H9 (cell line): ENCODE measurements around the gene PTRH1. TPM values are rescaled to one million over a fixed set of nuclear protein-coding genes. Genes with fewer than 3 reads are reported as not detected.

Source experiments
- DNase-seq: peaks from one replicate; pipeline ENCODE4 v3.0.0-alpha.2; 2017
- H2AFZ ChIP-seq: one replicate; pipeline ENCODE4 v1.6.1; 2013; ENCODE audit warnings: mild to moderate bottlenecking, low read length, control low read depth, moderate library complexity
- H2AK5ac ChIP-seq: 2 replicates; pipeline ENCODE4 v1.6.1; 2013; ENCODE audit warnings: low read length, control low read depth, mixed read lengths; ENCODE audit not compliant: insufficient read length
- H2BK120ac ChIP-seq: one replicate; pipeline ENCODE4 v1.6.1; 2013; ENCODE audit warnings: low read depth, mild to moderate bottlenecking, low read length, control low read depth, inconsistent platforms; ENCODE audit not compliant: poor library complexity, severe bottlenecking
- H2BK12ac ChIP-seq: 2 replicates; pipeline ENCODE4 v1.6.1; 2013; ENCODE audit warnings: low read length, control low read depth, mixed read lengths, low read depth; ENCODE audit not compliant: insufficient read length
- H2BK15ac ChIP-seq: 2 replicates; pipeline ENCODE4 v1.6.1; 2013; ENCODE audit warnings: low read depth, low read length, control low read depth
- H2BK20ac ChIP-seq: one replicate; pipeline ENCODE4 v1.6.1; 2013; ENCODE audit warnings: low read depth, mild to moderate bottlenecking, low read length, control low read depth, inconsistent platforms; ENCODE audit not compliant: poor library complexity, severe bottlenecking
- H2BK5ac ChIP-seq: 2 replicates; pipeline ENCODE4 v1.6.1; 2013; ENCODE audit warnings: low read length, control low read depth, mixed read lengths; ENCODE audit not compliant: insufficient read length
- H3K14ac ChIP-seq: 2 replicates; pipeline ENCODE4 v1.6.1; 2013; ENCODE audit warnings: low read length, control low read depth; ENCODE audit not compliant: insufficient read depth
- H3K18ac ChIP-seq: 2 replicates; pipeline ENCODE4 v1.6.1; 2013; ENCODE audit warnings: low read depth, mild to moderate bottlenecking, mixed read lengths, low read length, control low read depth; ENCODE audit not compliant: insufficient read length
- H3K23ac ChIP-seq: 2 replicates; pipeline ENCODE4 v1.6.1; 2013; ENCODE audit warnings: low read length, control low read depth, mixed read lengths, low read depth; ENCODE audit not compliant: insufficient read length
- H3K23me2 ChIP-seq: 2 replicates; pipeline ENCODE4 v1.6.1; 2013; ENCODE audit warnings: low read depth, mild to moderate bottlenecking, mixed read lengths, low read length, control low read depth; ENCODE audit not compliant: insufficient read length, poor library complexity, severe bottlenecking
- H3K27ac ChIP-seq: 2 replicates; pipeline ENCODE4 v1.5.1; 2013; ENCODE audit warnings: low read length, control low read depth, mixed read lengths, low read depth; ENCODE audit not compliant: insufficient read length
- H3K27me3 ChIP-seq: 2 replicates; pipeline ENCODE4 v1.6.1; 2013; ENCODE audit warnings: low read length, control low read depth, inconsistent platforms; ENCODE audit not compliant: insufficient read depth
- H3K4ac ChIP-seq: 2 replicates; pipeline ENCODE4 v1.6.1; 2013; ENCODE audit warnings: low read depth, mild to moderate bottlenecking, control low read depth, inconsistent platforms, low read length, moderate library complexity
- H3K4me1 ChIP-seq: 2 replicates; pipeline ENCODE4 v1.6.1; 2013; ENCODE audit warnings: low read length, control low read depth, inconsistent platforms; ENCODE audit not compliant: insufficient read depth
- H3K4me2 ChIP-seq: 2 replicates; pipeline ENCODE4 v1.6.1; 2013; ENCODE audit warnings: low read length, control low read depth, mixed read lengths; ENCODE audit not compliant: insufficient read length, insufficient read depth
- H3K56ac ChIP-seq: 2 replicates; pipeline ENCODE4 v1.6.1; 2013; ENCODE audit warnings: low read depth, mild to moderate bottlenecking, mixed read lengths, low read length, control low read depth; ENCODE audit not compliant: insufficient read length
- H3K79me1 ChIP-seq: 2 replicates; pipeline ENCODE4 v1.6.1; 2013; ENCODE audit warnings: low read depth, mild to moderate bottlenecking, moderate library complexity, low read length, control low read depth, inconsistent platforms; ENCODE audit not compliant: insufficient read depth, poor library complexity, severe bottlenecking
- H3K79me2 ChIP-seq: 2 replicates; pipeline ENCODE4 v1.6.1; 2013; ENCODE audit warnings: low read length, control low read depth, inconsistent platforms; ENCODE audit not compliant: insufficient read depth
- H3K9ac ChIP-seq: 2 replicates; pipeline ENCODE4 v1.6.1; 2013; ENCODE audit warnings: low read length, control low read depth, mixed read lengths; ENCODE audit not compliant: insufficient read length; ENCODE audit errors: extremely low read depth
- H3K9me3 ChIP-seq: one replicate; pipeline ENCODE4 v1.6.1; 2013; ENCODE audit warnings: low read depth, low read length, inconsistent platforms; ENCODE audit not compliant: control insufficient read depth
- H3T11ph ChIP-seq: one replicate; pipeline ENCODE4 v1.6.1; 2013; ENCODE audit warnings: mild to moderate bottlenecking, low read length, control low read depth, inconsistent platforms
- H4K20me1 ChIP-seq: one replicate; pipeline ENCODE4 v1.6.1; 2013; ENCODE audit not compliant: control insufficient read depth, insufficient read length, insufficient read depth
- H4K5ac ChIP-seq: 2 replicates; pipeline ENCODE4 v1.6.1; 2013; ENCODE audit warnings: low read depth, mild to moderate bottlenecking, mixed read lengths, low read length, control low read depth; ENCODE audit not compliant: insufficient read length
- H4K8ac ChIP-seq: replicated peaks from 2 replicates; pipeline ENCODE4 v1.6.1; 2013; ENCODE audit warnings: low read length, control low read depth, mixed read lengths, low read depth; ENCODE audit not compliant: insufficient read length
- H4K91ac ChIP-seq: 2 replicates; pipeline ENCODE4 v1.6.1; 2013; ENCODE audit warnings: low read depth, mild to moderate bottlenecking, moderate library complexity, mixed read lengths, low read length, control low read depth; ENCODE audit not compliant: insufficient read length
- H3K27ac Mint-ChIP-seq, 3 experiments: 2 replicates in 2 of 3; 3 replicates in 1 of 3; pipeline ENCODE4 v1.8.0; 2020 to 2021; ENCODE audit warnings: mixed read lengths in 3 of 3, mild to moderate bottlenecking in 1 of 3, moderate library complexity in 1 of 3
- H3K27me3 Mint-ChIP-seq: 2 replicates; pipeline ENCODE4 v1.8.0; 2021; ENCODE audit warnings: low read depth, mild to moderate bottlenecking, moderate library complexity, mixed read lengths
- H3K36me3 Mint-ChIP-seq, 3 experiments: 2 replicates in 2 of 3; 3 replicates in 1 of 3; pipeline ENCODE4 v1.8.0; 2020 to 2021; ENCODE audit warnings: low read depth in 3 of 3, mixed read lengths in 3 of 3; ENCODE audit not compliant: insufficient read depth in 1 of 3
- H3K4me1 Mint-ChIP-seq, 2 experiments: 2 replicates each; pipeline ENCODE4 v1.8.0; 2020; ENCODE audit warnings: mixed read lengths in 2 of 2
- H3K4me3 Mint-ChIP-seq, 2 experiments: 2 replicates in 1 of 2; 3 replicates in 1 of 2; pipeline ENCODE4 v1.8.0; 2020 to 2021; ENCODE audit warnings: mild to moderate bottlenecking in 2 of 2, mixed read lengths in 2 of 2, moderate library complexity in 1 of 2
- H3K9me3 Mint-ChIP-seq, 2 experiments: 2 replicates in 1 of 2; 3 replicates in 1 of 2; pipeline ENCODE4 v1.8.0; 2020; ENCODE audit warnings: mild to moderate bottlenecking in 2 of 2, mixed read lengths in 2 of 2, moderate library complexity in 1 of 2
- WGBS: extraction: QIAGEN DNeasy Blood & Tissue Kit; methylation state at CpG from one replicate; pipeline ENCODE4 v1.1.7; 2013; ENCODE audit warnings: missing lambda C conversion rate, low lambda C conversion rate, mixed read lengths; ENCODE audit not compliant: insufficient read length; ENCODE audit errors: extremely low coverage; 5-methylcytosine and 5-hydroxymethylcytosine counted together
- total RNA-seq: library from RNA; stranded (reverse); gene quantifications from 2 replicates; pipeline ENCODE4 v1.2.1, GENCODE V29; 2021
- TF ChIP-seq, protein P1 (sequence below): fragments of 200-600 bp; sonication (generic); conservative IDR thresholded peaks from 3 replicates; pipeline ENCODE4 v1.8.0; 2021; ENCODE audit warnings: antibody characterized with exemption, mild to moderate bottlenecking

Gene PTRH1
- total RNA-seq, 1 experiment from 2014 or later = 10.9 TPM

DNA sequence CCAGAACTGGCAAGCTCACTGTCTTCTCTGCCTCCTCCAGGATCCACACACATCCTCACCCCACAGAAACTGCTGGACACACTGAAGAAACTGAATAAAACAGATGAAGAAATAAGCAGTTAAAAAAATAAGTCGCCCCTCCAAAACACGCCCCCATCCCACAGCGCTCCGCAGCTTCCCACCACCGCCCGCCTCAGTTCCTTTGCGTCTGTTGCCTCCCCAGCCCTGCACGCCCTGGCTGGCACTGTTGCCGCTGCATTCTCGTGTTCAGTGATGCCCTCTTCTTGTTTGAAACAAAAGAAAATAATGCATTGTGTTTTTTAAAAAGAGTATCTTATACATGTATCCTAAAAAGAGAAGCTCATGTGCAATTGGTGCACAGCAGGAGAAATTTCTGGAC is 24.7 kb downstream of the PTRH1 start:
- Histone ChIP-seq H3K4me1 (no peaks in the 10 kb centered on the region), H3K4ac (no peak overlapping the region), H3K27me3 (no peaks in the 10 kb centered on the region), H2BK15ac (no peak overlapping the region), H3K56ac (no peak overlapping the region), H3K23ac (no peak overlapping the region), H3K27ac (no peak overlapping the region), H2BK20ac (no peak overlapping the region), H3K23me2 (no peaks in the 10 kb centered on the region), H3K4me2 (no peak overlapping the region), H4K20me1 (no peaks in the 10 kb centered on the region), H2AK5ac (no peak overlapping the region), H4K5ac (no peak overlapping the region), H4K91ac (no peak overlapping the region), H3T11ph (no peak overlapping the region), H2AFZ (no peak overlapping the region), H4K8ac (no peak overlapping the region), H2BK5ac (no peak overlapping the region), H3K79me2 (no peaks in the 10 kb centered on the region), H3K79me1 (no peaks in the 10 kb centered on the region), H3K18ac (no peak overlapping the region), H2BK120ac (no peak overlapping the region), H3K9ac (no peak overlapping the region), H2BK12ac (no peak overlapping the region), H3K9me3 (no peaks in the 10 kb centered on the region), H3K14ac (no peak overlapping the region; the same call in 1 of the 2 replicates)
- no peak for DNase-seq
- H3K36me3 Mint-ChIP-seq = peaks cover 18 to 30% (median 28%) of the 10 kb centered on the region in 3 experiments; a peak in 6 of 7 replicates
- TF ChIP-seq, protein P1, sequence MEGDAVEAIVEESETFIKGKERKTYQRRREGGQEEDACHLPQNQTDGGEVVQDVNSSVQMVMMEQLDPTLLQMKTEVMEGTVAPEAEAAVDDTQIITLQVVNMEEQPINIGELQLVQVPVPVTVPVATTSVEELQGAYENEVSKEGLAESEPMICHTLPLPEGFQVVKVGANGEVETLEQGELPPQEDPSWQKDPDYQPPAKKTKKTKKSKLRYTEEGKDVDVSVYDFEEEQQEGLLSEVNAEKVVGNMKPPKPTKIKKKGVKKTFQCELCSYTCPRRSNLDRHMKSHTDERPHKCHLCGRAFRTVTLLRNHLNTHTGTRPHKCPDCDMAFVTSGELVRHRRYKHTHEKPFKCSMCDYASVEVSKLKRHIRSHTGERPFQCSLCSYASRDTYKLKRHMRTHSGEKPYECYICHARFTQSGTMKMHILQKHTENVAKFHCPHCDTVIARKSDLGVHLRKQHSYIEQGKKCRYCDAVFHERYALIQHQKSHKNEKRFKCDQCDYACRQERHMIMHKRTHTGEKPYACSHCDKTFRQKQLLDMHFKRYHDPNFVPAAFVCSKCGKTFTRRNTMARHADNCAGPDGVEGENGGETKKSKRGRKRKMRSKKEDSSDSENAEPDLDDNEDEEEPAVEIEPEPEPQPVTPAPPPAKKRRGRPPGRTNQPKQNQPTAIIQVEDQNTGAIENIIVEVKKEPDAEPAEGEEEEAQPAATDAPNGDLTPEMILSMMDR = no peak
- no peaks in the 10 kb centered on the region for H3K4me1 Mint-ChIP-seq
- H3K27ac Mint-ChIP-seq = peak overlapping the region in 1 of 3 experiments; percentile 72; a peak in 1 of 7 replicates
- no peaks in the 10 kb centered on the region for H3K27me3 Mint-ChIP-seq
- no peaks in the 10 kb centered on the region; a peak in 1 of 5 replicates for H3K9me3 Mint-ChIP-seq
- H3K4me3 Mint-ChIP-seq = no peak overlapping the region
- no CpG with 5 or more reads among the region's 10 CpGs for WGBS
